ENCODE data around the gene WNT16.
A peak's percentile ranks its signal among the peaks of the same experiment; 100 is the strongest.

The WNT16 gene

DNA sequence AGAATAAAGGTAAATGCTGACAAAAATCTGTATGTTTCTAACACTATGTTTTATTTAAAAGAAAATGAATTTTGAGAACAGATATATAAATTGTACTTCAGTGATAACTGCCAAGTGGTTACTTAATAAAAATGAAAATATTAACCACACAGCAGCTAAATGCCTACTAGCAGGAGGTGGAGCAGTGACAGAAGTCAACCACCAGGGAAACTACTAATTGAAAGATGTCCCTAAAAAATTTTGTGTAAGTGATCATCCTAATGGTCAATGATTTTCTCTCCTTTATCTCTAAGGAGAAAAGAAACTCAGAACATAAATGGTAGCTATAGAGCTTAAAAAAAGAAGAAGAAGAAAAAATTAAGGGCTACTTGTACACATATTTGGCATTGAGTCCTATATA is 22.9 kb downstream of the WNT16 start:
- DNase-seq, result no peak

GRCh38 chr7:121352323-121352722 is 23.5 kb downstream of the WNT16 start:
- no peak for DNase-seq

- DNase-seq, result no peak
Observed at GRCh38 chr7:121355574-121355973, 26.8 kb downstream of the WNT16 start.

DNA sequence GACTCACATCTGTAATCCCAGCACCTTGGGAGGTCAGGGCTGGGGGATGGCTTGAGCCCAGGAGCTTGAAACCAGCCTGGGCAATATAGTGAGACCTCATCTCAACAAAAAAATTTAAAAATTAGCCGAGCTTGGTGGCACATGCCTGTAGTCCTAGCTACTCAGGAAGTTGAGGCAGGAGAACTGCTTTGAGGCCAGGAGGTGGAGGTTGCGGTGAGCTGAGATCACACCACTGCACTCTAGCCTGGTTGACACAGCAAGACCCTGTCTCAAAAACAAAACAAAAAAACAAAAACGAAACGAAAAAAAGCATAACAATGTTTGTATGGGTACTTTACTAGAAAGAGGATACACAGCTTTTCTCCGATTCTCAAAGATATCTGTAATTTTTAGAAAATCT is 31.8 kb downstream of the WNT16 start:
- DNase-seq, result no peak

DNA sequence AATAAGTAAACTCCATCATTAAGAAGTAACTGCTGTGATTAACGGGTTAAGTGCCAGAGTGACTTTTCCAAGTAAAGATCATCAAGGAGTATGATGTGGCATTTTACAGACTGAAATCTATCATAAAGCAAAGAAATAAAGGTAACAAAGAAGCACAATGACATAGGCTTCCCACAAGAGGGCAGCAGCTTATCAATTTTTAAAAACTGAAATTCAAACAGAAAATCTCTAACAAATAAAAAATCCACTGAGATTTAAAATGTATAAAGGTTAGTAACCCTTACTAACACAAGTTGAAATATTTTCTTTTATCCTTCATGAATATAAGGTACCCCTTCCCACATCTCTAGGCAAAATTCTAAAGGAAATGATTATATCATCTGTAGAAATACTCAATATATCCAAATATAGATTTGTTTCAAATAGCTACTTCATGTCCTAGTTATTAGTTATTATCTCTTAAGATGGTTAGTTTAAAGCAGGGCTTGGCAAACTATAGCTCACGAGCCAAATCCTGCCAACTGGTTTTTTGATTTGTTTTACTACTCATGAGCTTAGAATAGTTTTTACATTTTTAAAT is 38.1 kb downstream of the WNT16 start:
- DNase-seq, result peak; percentile 13

DNA sequence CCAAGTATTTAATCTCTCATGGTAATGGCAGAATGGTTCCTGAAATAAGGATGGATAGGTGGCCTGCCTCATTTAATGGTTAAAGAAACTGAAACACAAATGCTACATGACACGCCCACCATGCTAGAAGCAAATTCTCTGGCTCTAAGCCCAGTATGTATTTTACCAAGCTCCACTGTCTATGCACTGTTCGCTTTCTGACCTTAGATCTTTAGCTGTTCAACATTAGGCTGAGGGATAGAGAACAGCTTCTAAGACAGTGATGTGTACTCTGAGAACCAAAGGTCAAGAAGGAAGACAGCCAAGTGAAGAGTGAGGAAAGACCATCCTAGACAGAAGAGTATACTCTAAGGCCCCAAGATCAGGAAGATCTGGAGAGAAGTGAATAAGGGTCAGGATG is 40.7 kb downstream of the WNT16 start:
- no peak for DNase-seq

DNA sequence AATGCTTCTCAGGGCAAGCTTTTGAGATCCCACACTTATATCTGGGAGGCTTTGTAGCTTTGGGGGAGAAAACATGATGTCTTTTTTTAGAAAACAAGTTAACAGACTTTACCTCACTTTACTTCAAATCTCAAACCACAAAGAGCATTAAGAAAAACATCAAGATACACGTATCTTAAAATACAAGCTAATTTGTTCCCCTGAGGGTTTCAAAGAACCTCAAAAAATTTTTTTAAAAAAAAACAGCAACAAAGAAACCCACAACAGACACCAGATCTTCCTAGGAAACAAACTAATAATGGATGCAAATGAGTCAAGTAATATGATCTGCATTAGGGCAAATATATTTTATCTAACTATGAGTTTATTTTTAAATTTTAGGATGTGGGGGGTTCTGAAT is 42.6 kb downstream of the WNT16 start:
- DNase-seq, result no peak

- DNase-seq, result no peak
Observed at GRCh38 chr7:121371883-121372282, 43.1 kb downstream of the WNT16 start.

GRCh38 chr7:121372376-121373010 is 43.7 kb downstream of the WNT16 start:
- no peak for DNase-seq

DNA sequence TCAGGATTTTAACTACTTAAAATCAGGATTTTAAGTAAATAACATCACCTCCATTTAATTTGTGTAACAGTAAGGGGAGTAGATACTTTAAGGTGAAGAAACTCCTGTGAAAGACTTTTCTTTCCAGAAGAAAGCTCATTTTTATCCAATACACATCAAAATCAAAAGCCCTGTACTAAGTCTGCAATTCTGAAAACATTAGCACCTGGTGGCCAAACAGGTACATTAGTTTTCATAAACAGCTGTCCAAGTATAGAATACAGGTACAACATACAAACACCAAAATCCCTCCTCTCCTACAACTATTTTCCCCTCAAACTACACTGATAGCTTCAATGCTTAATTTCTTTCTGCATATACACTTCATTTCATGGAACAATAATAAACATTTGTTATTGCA is 44.4 kb downstream of the WNT16 start:
- no peak for DNase-seq

- no peak for DNase-seq
Observed at GRCh38 chr7:121376979-121377378, 48.2 kb downstream of the WNT16 start.

- no peak for DNase-seq
Observed at GRCh38 chr7:121379930-121380329, 51.1 kb downstream of the WNT16 start.

GRCh38 chr7:121382473-121382872 is 53.7 kb downstream of the WNT16 start:
- DNase-seq, result no peak

DNA sequence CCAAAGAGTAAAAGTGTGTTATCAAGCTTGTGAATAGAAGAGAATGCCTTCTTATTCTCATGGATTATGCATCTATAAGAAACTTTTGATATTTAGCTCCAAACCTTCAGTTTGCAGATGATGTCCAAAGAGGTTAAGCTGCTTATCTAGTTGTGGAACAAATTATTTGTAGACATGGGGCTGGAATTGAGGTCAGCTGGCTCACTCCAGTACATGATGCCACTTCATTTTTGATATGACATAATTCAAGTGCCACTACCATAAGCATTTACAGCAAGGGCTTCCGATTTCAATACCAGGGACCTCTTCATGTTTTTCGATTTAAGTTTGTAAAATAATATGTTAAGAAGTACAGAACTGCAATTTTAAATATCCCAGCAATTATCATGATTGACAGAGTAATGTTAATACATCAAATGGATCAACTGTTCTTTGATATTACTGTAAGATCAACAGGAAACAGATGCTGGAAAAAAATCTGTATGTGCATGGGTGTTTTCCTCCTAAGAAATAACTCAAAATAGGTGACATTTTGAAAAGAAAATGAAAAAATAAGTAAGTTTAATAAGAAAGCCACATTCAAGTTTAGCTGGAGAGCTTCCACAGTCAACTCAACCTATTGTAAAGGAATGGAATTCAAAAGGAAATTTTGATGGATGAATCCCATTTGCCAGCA is 54.6 kb downstream of the WNT16 start:
- DNase-seq, result no peak

DNA sequence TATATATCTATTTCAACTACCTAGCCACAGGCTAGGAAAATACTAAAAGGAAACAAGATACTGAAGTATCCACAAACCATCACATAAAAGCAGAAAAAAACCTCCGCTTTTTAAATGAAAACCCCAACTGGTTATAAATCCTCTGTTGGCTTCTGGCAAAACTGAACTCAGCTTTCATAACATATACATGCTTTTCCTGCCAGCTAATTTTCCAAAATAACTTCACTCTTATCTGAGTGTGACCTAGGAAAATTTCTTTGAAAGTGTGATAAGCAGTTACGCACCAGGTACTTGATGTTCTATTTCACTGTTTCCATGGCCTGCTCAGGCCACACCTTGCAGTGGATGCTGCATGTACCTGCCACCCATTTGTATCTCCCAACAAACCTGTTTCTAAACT is 55.5 kb downstream of the WNT16 start:
- DNase-seq, result no peak

DNA sequence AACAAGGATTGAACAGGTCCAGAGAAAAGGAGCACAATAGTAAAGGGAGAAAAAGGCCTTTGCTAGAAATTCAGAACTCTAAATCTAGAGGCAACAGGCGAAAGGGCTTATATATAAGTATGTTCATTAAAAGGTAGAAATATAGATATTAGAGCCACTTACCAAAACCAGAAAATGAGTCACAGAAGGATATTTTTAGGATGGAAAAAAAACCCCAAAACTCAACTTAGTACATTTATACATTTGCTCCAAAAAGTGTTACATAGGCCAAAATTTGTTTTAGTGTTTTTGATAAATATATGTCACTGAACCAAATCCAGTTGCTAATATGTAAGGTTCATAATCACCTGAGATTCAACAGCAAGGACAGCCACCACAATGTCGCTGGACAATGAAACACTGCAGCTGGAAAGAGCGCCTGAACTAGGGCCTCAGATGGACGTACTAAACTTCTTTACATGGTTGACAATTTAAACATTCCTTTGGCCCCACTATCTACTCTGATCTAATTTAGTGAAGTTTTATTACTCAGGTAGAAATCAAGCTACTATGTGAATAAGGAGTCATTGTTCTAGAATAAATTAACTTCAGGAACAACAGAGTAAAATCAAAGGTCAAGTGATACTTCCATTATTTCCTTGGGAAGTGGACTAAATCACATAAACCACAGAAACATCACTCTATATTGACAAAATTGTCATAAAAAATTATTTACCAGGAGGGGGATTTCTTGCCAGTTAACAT is 56.4 kb downstream of the WNT16 start:
- DNase-seq, result no peak

- DNase-seq, result peak; percentile 67
Observed at GRCh38 chr7:121385800-121386179, 57.0 kb downstream of the WNT16 start.

GRCh38 chr7:121388950-121389349 is 60.1 kb downstream of the WNT16 start:
- no peak for DNase-seq

GRCh38 chr7:121390109-121390508 is 61.3 kb downstream of the WNT16 start:
- DNase-seq, result no peak

DNA sequence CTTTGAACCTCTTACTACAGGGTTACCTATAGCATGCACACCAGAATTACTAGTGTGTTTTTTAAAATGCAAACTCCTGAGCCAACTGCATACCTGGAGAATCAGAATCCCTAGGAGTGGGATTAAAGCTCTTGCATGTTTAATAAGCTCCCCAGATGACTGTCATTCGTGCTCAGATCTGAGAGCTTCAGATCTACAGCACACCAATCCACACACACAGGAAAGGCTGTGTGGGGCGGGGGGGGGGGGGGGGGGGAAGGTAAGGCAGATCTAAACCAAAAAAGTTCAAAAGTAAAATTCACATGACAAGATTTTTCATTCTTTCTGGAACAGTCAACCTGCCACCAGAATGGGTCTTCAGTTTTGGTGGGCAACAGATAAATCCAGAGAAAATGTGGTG is 61.8 kb downstream of the WNT16 start:
- DNase-seq, result no peak

All from NCI-H2029 (cell line).